Neural progenitor cell (in vitro differentiated cells): ENCODE results near the gene GKN1. TPM values are rescaled to one million over a fixed set of nuclear protein-coding genes. Genes with fewer than 3 reads are reported as not detected.

Experiments
- DNase-seq: peaks from one replicate; pipeline ENCODE4 v3.0.0-alpha.2; 2016; ENCODE audit warnings: low spot score
- H2AFZ ChIP-seq: fragments of 200-600 bp; sonication (generic); replicated peaks from 2 replicates; pipeline ENCODE4 v1.6.1; 2016; ENCODE audit warnings: antibody characterized with exemption
- H3F3A ChIP-seq: fragments of 200-600 bp; sonication (generic); 2 replicates; pipeline ENCODE4 v1.6.1; 2016; ENCODE audit warnings: antibody characterized with exemption, low read depth
- H3K27ac ChIP-seq: fragments of 200-600 bp; sonication (generic); 2 replicates; pipeline ENCODE4 v1.5.1; 2016; ENCODE audit warnings: mild to moderate bottlenecking
- H3K27me3 ChIP-seq: fragments of 200-600 bp; sonication (generic); 2 replicates; pipeline ENCODE4 v1.6.1; 2016; ENCODE audit warnings: mild to moderate bottlenecking, moderate library complexity
- H3K36me3 ChIP-seq: fragments of 200-600 bp; sonication (generic); 2 replicates; pipeline ENCODE4 v1.5.1; 2016
- H3K4me1 ChIP-seq: fragments of 200-600 bp; sonication (generic); 2 replicates; pipeline ENCODE4 v1.6.1; 2016; ENCODE audit warnings: mixed run types
- H3K4me2 ChIP-seq: fragments of 200-600 bp; sonication (generic); 2 replicates; pipeline ENCODE4 v1.6.1; 2016
- H3K4me3 ChIP-seq: fragments of 200-600 bp; sonication (generic); 2 replicates; pipeline ENCODE4 v1.5.1; 2016
- H3K79me2 ChIP-seq: fragments of 200-600 bp; sonication (generic); 2 replicates; pipeline ENCODE4 v1.6.1; 2016; ENCODE audit warnings: low read depth
- H3K9ac ChIP-seq: fragments of 200-600 bp; sonication (generic); 2 replicates; pipeline ENCODE4 v1.6.1; 2016
- H3K9me3 ChIP-seq: fragments of 200-600 bp; sonication (generic); 2 replicates; pipeline ENCODE4 v1.5.1; 2016; ENCODE audit warnings: low read depth
- H4K20me1 ChIP-seq: fragments of 200-600 bp; sonication (generic); 2 replicates; pipeline ENCODE4 v1.6.1; 2016; ENCODE audit warnings: low read depth
- H3K27ac Mint-ChIP-seq: 3 replicates; pipeline ENCODE4 v1.8.0; 2021; ENCODE audit warnings: mixed read lengths
- H3K27me3 Mint-ChIP-seq: 2 replicates; pipeline ENCODE4 v1.8.0; 2022; ENCODE audit warnings: low read depth, mild to moderate bottlenecking, inconsistent platforms, moderate library complexity, mixed read lengths; ENCODE audit not compliant: insufficient read depth
- H3K36me3 Mint-ChIP-seq: 3 replicates; pipeline ENCODE4 v1.8.0; 2021; ENCODE audit warnings: mixed read lengths
- H3K4me1 Mint-ChIP-seq: 3 replicates; pipeline ENCODE4 v1.8.0; 2021; ENCODE audit warnings: mixed read lengths
- H3K4me3 Mint-ChIP-seq: 3 replicates; pipeline ENCODE4 v1.8.0; 2021; ENCODE audit warnings: mild to moderate bottlenecking, moderate library complexity, mixed read lengths
- H3K9me3 Mint-ChIP-seq: 3 replicates; pipeline ENCODE4 v1.8.0; 2020; ENCODE audit warnings: mixed read lengths
- CTCF ChIP-seq: fragments of 200-600 bp; sonication (generic); IDR thresholded peaks from 2 replicates; pipeline ENCODE4 v1.5.1; 2017; ENCODE audit warnings: antibody characterized with exemption, mild to moderate bottlenecking
- EZH2 ChIP-seq: fragments of 200-600 bp; sonication (generic); IDR thresholded peaks from 2 replicates; pipeline ENCODE4 v1.6.1; 2017; ENCODE audit warnings: antibody characterized with exemption, mild to moderate bottlenecking, moderate library complexity
- EZH2phosphoT487 ChIP-seq: fragments of 200-600 bp; sonication (generic); IDR thresholded peaks from 2 replicates; pipeline ENCODE4 v1.6.1; 2017; ENCODE audit warnings: antibody characterized with exemption
- total RNA-seq: library from RNA; depleted of rRNA; stranded (reverse); fragments of >200 nt; gene quantifications from 2 replicates; pipeline ENCODE4 v1.2.3, GENCODE V29; 2015; ENCODE audit warnings: low replicate concordance

GKN1 gene
- total RNA-seq, 1 donor from 2014 or later: not detected

DNA sequence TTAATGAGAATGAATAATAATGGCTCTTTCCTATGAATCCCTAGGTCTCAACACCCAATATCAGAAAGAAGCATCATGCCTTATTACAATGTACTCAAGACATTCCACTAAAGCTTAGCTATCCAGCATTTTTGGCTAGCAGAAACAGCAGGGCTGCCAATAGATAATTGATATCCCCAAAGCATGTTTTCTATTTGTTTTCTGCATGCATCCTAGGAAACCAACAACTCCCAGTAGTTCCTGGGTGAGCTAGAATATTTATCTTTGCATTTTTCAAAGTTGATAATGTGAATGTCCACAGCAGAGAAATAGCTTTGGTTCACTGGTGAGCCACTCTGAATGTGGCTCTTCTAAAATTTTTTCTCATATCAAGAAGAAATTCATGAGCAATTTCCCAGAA, 32.7 kb downstream of the GKN1 start:
- Mint-ChIP-seq H3K27ac (no peak overlapping the region), H3K36me3 (no peaks in the 10 kb centered on the region), H3K4me1 (no peaks in the 10 kb centered on the region), H3K27me3 (peaks cover 4% of the 10 kb centered on the region), H3K9me3 (peaks cover 3% of the 10 kb centered on the region), H3K4me3 (no peak overlapping the region)
- H2AFZ ChIP-seq: no peak overlapping the region
- no peaks in the 10 kb centered on the region for H3K36me3 ChIP-seq
- no peak overlapping the region for H3K4me2 ChIP-seq
- H3K4me3 ChIP-seq: no peak overlapping the region
- H3K79me2 ChIP-seq: no peaks in the 10 kb centered on the region
- no peaks in the 10 kb centered on the region for H4K20me1 ChIP-seq
- DNase-seq: no peak
- TF ChIP-seq EZH2 (no peak), EZH2phosphoT487 (no peak), CTCF (no peak)
- no peaks in the 10 kb centered on the region for H3F3A ChIP-seq
- no peak overlapping the region for H3K9ac ChIP-seq
- H3K27ac ChIP-seq: no peak overlapping the region
- no peaks in the 10 kb centered on the region for H3K4me1 ChIP-seq
- H3K27me3 ChIP-seq: peaks cover 29% of the 10 kb centered on the region
- H3K9me3 ChIP-seq: no peaks in the 10 kb centered on the region

DNA sequence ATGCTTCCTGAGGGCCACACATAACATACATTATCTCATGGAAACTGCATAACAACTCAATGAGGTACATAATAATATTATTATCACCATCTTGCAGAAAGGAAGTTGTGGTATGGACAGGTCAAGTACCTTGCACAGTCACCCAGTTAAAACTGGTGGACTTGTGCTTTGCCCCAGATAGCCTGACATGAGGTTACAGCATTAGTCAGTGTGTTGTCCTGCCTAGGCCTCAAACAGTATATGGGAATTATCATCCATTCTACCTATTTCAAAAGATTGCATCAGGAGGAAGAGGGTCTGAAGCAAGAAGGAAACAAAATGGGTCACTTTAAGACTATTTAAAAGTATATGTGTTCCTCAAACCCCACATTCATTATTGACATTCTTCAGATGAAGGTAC, 33.2 kb downstream of the GKN1 start:
- H3K79me2 ChIP-seq: no peaks in the 10 kb centered on the region
- no peak overlapping the region for H3K4me2 ChIP-seq
- Mint-ChIP-seq H3K36me3 (no peaks in the 10 kb centered on the region), H3K9me3 (no peaks in the 10 kb centered on the region), H3K27ac (no peak overlapping the region), H3K4me1 (peaks cover 2% of the 10 kb centered on the region), H3K27me3 (peaks cover 6% of the 10 kb centered on the region), H3K4me3 (no peak overlapping the region)
- no peak overlapping the region for H3K27ac ChIP-seq
- H4K20me1 ChIP-seq: no peaks in the 10 kb centered on the region
- peaks cover 34% of the 10 kb centered on the region for H3K27me3 ChIP-seq
- H3K4me1 ChIP-seq: no peaks in the 10 kb centered on the region
- no peak overlapping the region for H3K4me3 ChIP-seq
- no peaks in the 10 kb centered on the region for H3K9me3 ChIP-seq
- H3K36me3 ChIP-seq: no peaks in the 10 kb centered on the region
- H3K9ac ChIP-seq: no peak overlapping the region
- no peak overlapping the region for H2AFZ ChIP-seq
- DNase-seq: no peak
- TF ChIP-seq EZH2phosphoT487: no peak
- no peak for TF ChIP-seq CTCF
- TF ChIP-seq EZH2: no peak
- H3F3A ChIP-seq: no peaks in the 10 kb centered on the region

GRCh38 chr2:69010437-69011194, 36.2 kb downstream of the GKN1 start:
- Histone ChIP-seq H3K4me3 (no peak overlapping the region), H3F3A (peaks cover 24% of the 10 kb centered on the region), H3K4me2 (no peak overlapping the region), H4K20me1 (no peaks in the 10 kb centered on the region), H3K27me3 (peaks cover 56% of the 10 kb centered on the region), H3K27ac (no peak overlapping the region), H3K4me1 (peaks cover 15% of the 10 kb centered on the region), H3K79me2 (peaks cover 5% of the 10 kb centered on the region), H3K9ac (no peak overlapping the region), H3K9me3 (no peaks in the 10 kb centered on the region), H3K36me3 (no peaks in the 10 kb centered on the region), H2AFZ (no peak overlapping the region)
- Mint-ChIP-seq H3K4me3 (no peak overlapping the region), H3K9me3 (no peaks in the 10 kb centered on the region), H3K27me3 (peaks cover 10% of the 10 kb centered on the region), H3K27ac (no peak overlapping the region), H3K4me1 (peaks cover 16% of the 10 kb centered on the region), H3K36me3 (no peaks in the 10 kb centered on the region)
- TF ChIP-seq EZH2: no peak
- no peak for TF ChIP-seq EZH2phosphoT487
- TF ChIP-seq CTCF: no peak
- no peak for DNase-seq
